ENCODE measurements around the gene SLAIN1. TPM values are rescaled to one million over a fixed set of nuclear protein-coding genes. Genes with fewer than 3 reads are reported as not detected.

The SLAIN1 gene
- total and polyA plus RNA-seq, 2 of the 13 experiments (the other 11 are each of a cell fraction or from before 2014, with no cell fraction given): 1.2 to 4.5 TPM

DNA sequence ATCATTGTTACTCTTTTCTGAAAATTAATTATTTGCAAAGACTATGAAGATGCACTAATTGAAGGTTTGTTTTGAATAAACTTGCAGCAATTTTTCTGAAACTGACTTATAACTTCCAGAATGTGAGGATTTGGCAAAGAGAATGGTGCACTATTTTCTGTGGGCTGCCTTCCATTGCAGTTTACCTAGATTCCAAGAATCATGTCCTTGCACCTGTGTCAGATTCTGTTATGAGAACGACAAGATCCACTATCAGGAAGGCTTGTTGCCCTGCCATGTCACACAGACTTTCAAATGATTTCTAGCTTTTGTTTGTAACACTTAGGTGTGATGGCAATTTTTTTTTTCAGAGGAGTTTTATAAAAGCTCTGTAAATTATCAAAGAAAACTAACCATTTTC, 5.6 kb upstream of the SLAIN1 start:
- no peak for FAIRE-seq
- ATAC-seq: no peak
- no TSS peak for BruUV-seq (replicated peaks)
- no peak overlapping the region for H3K9ac ChIP-seq (ENCODE audit: insufficient read depth, low read depth, low read length)
- no peak overlapping the region for H3K27ac ChIP-seq (ENCODE audit: extremely low read length, insufficient read depth, low read length)
- H3K79me2 ChIP-seq (ENCODE audit: insufficient read depth, low read length): no peaks in the 10 kb centered on the region
- 0% methylated on average over 1 of the region's 1 CpG for whole genome bisulfite sequencing (ENCODE audit: low lambda C conversion rate)
- no peaks in the 10 kb centered on the region for H4K20me1 ChIP-seq (ENCODE audit: insufficient read depth, low read length)
- in situ Hi-C loops (cut with HindIII; ENCODE audit: extremely low pct_ligation_motif_present, low pct_unique_long_range_greater_than_20kb): no loop called here
- no peak overlapping the region for H2AFZ ChIP-seq (ENCODE audit: low read length)
- DNase-seq (ENCODE audit: low spot score): no peak
- H3K9me3 ChIP-seq (ENCODE audit: low read length): no peaks in the 10 kb centered on the region
- H3K4me1 ChIP-seq (ENCODE audit: insufficient read depth, low read length): peaks cover 11% of the 10 kb centered on the region; the same call in 1 of the 2 replicates
- intact Hi-C loops (cut with micrococcal nuclease; ENCODE audit: unreplicated experiment): no loop called here
- H3K36me3 ChIP-seq (replicated peaks in 1 of 2; ENCODE audit: control insufficient read depth in 1 of 2, insufficient read depth in 2 of 2, low read length in 2 of 2): no peaks in the 10 kb centered on the region
- H3K4me2 ChIP-seq (ENCODE audit: low read depth, low read length): no peak overlapping the region
- POLR2A ChIA-PET: no interaction called here
- peaks cover 0 to 7% of the 10 kb centered on the region in 2 experiments; a peak in 2 of 5 replicates for H3K27me3 ChIP-seq (ENCODE audit: control insufficient read depth in 1 of 2, insufficient read depth in 2 of 2, low read length in 2 of 2)
- H3K4me3 ChIP-seq (replicated peaks in 1 of 3; ENCODE audit: insufficient read depth in 1 of 3, low read depth in 2 of 3, low read length in 3 of 3): no peak overlapping the region
- CTCF ChIA-PET (ENCODE audit: low intra/inter-chr PET ratio, low total read pairs): no interaction called here
- TF ChIP-seq, protein P1, sequence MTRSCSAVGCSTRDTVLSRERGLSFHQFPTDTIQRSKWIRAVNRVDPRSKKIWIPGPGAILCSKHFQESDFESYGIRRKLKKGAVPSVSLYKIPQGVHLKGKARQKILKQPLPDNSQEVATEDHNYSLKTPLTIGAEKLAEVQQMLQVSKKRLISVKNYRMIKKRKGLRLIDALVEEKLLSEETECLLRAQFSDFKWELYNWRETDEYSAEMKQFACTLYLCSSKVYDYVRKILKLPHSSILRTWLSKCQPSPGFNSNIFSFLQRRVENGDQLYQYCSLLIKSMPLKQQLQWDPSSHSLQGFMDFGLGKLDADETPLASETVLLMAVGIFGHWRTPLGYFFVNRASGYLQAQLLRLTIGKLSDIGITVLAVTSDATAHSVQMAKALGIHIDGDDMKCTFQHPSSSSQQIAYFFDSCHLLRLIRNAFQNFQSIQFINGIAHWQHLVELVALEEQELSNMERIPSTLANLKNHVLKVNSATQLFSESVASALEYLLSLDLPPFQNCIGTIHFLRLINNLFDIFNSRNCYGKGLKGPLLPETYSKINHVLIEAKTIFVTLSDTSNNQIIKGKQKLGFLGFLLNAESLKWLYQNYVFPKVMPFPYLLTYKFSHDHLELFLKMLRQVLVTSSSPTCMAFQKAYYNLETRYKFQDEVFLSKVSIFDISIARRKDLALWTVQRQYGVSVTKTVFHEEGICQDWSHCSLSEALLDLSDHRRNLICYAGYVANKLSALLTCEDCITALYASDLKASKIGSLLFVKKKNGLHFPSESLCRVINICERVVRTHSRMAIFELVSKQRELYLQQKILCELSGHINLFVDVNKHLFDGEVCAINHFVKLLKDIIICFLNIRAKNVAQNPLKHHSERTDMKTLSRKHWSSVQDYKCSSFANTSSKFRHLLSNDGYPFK (CRISPR knock-in tag; IDR thresholded peaks at IDR 0.05; ENCODE audit: borderline replicate concordance): no peak
- no peak for TF ChIP-seq ZNF761 (CRISPR knock-in tag; conservative IDR thresholded peaks at IDR 0.05)
- TF ChIP-seq ZNF256 (CRISPR knock-in tag; conservative IDR thresholded peaks at IDR 0.05): no peak
- TF ChIP-seq EHMT2 (IDR thresholded peaks at IDR 0.05; ENCODE audit: borderline replicate concordance, low read depth, low read length): no peak
- TF ChIP-seq CCDC6 (CRISPR knock-in tag; IDR thresholded peaks at IDR 0.05): no peak
- TF ChIP-seq, protein P2, sequence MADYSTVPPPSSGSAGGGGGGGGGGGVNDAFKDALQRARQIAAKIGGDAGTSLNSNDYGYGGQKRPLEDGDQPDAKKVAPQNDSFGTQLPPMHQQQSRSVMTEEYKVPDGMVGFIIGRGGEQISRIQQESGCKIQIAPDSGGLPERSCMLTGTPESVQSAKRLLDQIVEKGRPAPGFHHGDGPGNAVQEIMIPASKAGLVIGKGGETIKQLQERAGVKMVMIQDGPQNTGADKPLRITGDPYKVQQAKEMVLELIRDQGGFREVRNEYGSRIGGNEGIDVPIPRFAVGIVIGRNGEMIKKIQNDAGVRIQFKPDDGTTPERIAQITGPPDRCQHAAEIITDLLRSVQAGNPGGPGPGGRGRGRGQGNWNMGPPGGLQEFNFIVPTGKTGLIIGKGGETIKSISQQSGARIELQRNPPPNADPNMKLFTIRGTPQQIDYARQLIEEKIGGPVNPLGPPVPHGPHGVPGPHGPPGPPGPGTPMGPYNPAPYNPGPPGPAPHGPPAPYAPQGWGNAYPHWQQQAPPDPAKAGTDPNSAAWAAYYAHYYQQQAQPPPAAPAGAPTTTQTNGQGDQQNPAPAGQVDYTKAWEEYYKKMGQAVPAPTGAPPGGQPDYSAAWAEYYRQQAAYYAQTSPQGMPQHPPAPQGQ (CRISPR knock-in tag; IDR thresholded peaks at IDR 0.05; ENCODE audit: borderline replicate concordance): no peak
- no peak for TF ChIP-seq ZNF446 (CRISPR knock-in tag; IDR thresholded peaks at IDR 0.05)
- no peak for TF ChIP-seq KDM5B (CRISPR knock-in tag; IDR thresholded peaks at IDR 0.05; ENCODE audit: borderline replicate concordance)
- no peak for TF ChIP-seq HOXA3 (CRISPR knock-in tag; IDR thresholded peaks at IDR 0.05)
- no peak for TF ChIP-seq ZFP1 (CRISPR knock-in tag; IDR thresholded peaks at IDR 0.05)
- TF ChIP-seq, protein P3, sequence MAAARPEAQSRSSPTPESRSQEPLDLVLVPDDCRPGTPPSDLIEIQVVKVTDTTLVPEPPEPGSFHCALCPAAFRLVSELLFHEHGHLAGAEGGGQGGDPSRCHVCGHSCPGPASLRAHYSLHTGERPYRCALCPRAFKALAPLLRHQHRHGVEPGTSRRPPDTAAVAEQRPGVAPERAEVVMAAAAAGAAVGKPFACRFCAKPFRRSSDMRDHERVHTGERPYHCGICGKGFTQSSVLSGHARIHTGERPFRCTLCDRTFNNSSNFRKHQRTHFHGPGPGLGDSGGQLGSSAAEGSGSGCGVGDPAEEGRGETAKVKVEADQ (CRISPR knock-in tag; IDR thresholded peaks at IDR 0.05; ENCODE audit: borderline replicate concordance): no peak
- no peak for TF ChIP-seq SIN3B (IDR thresholded peaks at IDR 0.05; ENCODE audit: low read length)
- no peak for TF ChIP-seq ZNF549 (CRISPR knock-in tag; IDR thresholded peaks at IDR 0.05)
- TF ChIP-seq ZNF317 (CRISPR knock-in tag; IDR thresholded peaks at IDR 0.05): no peak
- TF ChIP-seq ZMYM2 (CRISPR knock-in tag; IDR thresholded peaks at IDR 0.05): no peak
- TF ChIP-seq ZNF572 (CRISPR knock-in tag; IDR thresholded peaks at IDR 0.05): no peak
- no peak for TF ChIP-seq HOXA7 (CRISPR knock-in tag; IDR thresholded peaks at IDR 0.05)
- TF ChIP-seq CBX2 (IDR thresholded peaks at IDR 0.05; ENCODE audit: low read depth, low read length): no peak
- TF ChIP-seq CBX2 (CRISPR knock-in tag; IDR thresholded peaks at IDR 0.05; ENCODE audit: low read depth): no peak

All from HepG2 (cell line).